HEK293 (cell line): ENCODE results near the gene PLEKHG7.

Experiments used
- BCL11A ChIP-seq: fragments of 450-650 bp; formaldehyde crosslinking; IDR thresholded peaks from 2 replicates; pipeline ENCODE4 v1.5.1; 2016; ENCODE audit warnings: low read depth, missing biosample characterization, missing genetic modification characterization
- FEZF1 ChIP-seq: fragments of 450-650 bp; formaldehyde crosslinking; IDR thresholded peaks from 2 replicates; pipeline ENCODE4 v1.5.1; 2016; ENCODE audit warnings: missing biosample characterization, missing genetic modification characterization
- GLIS1 ChIP-seq: fragments of 450-650 bp; formaldehyde crosslinking; IDR thresholded peaks from 2 replicates; pipeline ENCODE4 v1.5.1; 2016; ENCODE audit warnings: missing biosample characterization, missing genetic modification characterization
- KLF7 ChIP-seq: fragments of 450-650 bp; formaldehyde crosslinking; IDR thresholded peaks from 2 replicates; pipeline ENCODE4 v1.5.1; 2016; ENCODE audit warnings: missing biosample characterization, missing genetic modification characterization, borderline replicate concordance
- REPIN1 ChIP-seq: fragments of 450-650 bp; formaldehyde crosslinking; IDR thresholded peaks from 2 replicates; pipeline ENCODE4 v1.5.1; 2017; ENCODE audit warnings: missing biosample characterization, missing genetic modification characterization, low read depth
- YY1 ChIP-seq: fragments of 450-650 bp; formaldehyde crosslinking; IDR thresholded peaks from 2 replicates; pipeline ENCODE4 v1.5.1; 2018; ENCODE audit warnings: missing biosample characterization, missing genetic modification characterization
- ZBTB1 ChIP-seq: fragments of 450-650 bp; formaldehyde crosslinking; IDR thresholded peaks from 2 replicates; pipeline ENCODE4 v1.5.1; 2016; ENCODE audit warnings: missing biosample characterization, missing genetic modification characterization
- ZBTB20 ChIP-seq: fragments of 450-650 bp; formaldehyde crosslinking; IDR thresholded peaks from 2 replicates; pipeline ENCODE4 v1.5.1; 2016; ENCODE audit warnings: missing biosample characterization, missing genetic modification characterization
- ZFP3 ChIP-seq: fragments of 450-650 bp; formaldehyde crosslinking; IDR thresholded peaks from 2 replicates; pipeline ENCODE4 v1.5.1; 2016; ENCODE audit warnings: low read depth, missing biosample characterization, missing genetic modification characterization
- ZIC2 ChIP-seq: fragments of 450-650 bp; formaldehyde crosslinking; IDR thresholded peaks from 2 replicates; pipeline ENCODE4 v1.5.1; 2016; ENCODE audit warnings: missing biosample characterization, missing genetic modification characterization
- ZNF10 ChIP-seq: fragments of 450-650 bp; formaldehyde crosslinking; IDR thresholded peaks from 2 replicates; pipeline ENCODE4 v1.5.1; 2017; ENCODE audit warnings: missing biosample characterization, missing genetic modification characterization
- ZNF121 ChIP-seq: fragments of 450-650 bp; formaldehyde crosslinking; IDR thresholded peaks from 2 replicates; pipeline ENCODE4 v1.5.1; 2016; ENCODE audit warnings: missing biosample characterization, missing genetic modification characterization
- ZNF133 ChIP-seq: fragments of 450-650 bp; formaldehyde crosslinking; IDR thresholded peaks from 2 replicates; pipeline ENCODE4 v1.5.1; 2016; ENCODE audit warnings: missing biosample characterization, missing genetic modification characterization
- ZNF174 ChIP-seq: fragments of 450-650 bp; formaldehyde crosslinking; IDR thresholded peaks from 2 replicates; pipeline ENCODE4 v1.5.0; 2017; ENCODE audit warnings: missing biosample characterization, mild to moderate bottlenecking, missing genetic modification characterization
- ZNF19 ChIP-seq: fragments of 450-650 bp; formaldehyde crosslinking; IDR thresholded peaks from 2 replicates; pipeline ENCODE4; 2016; ENCODE audit warnings: missing biosample characterization, missing genetic modification characterization, low read depth
- ZNF266 ChIP-seq: fragments of 450-650 bp; formaldehyde crosslinking; IDR thresholded peaks from 2 replicates; pipeline ENCODE4 v1.5.1; 2016; ENCODE audit warnings: missing biosample characterization, missing genetic modification characterization, low read depth
- ZNF302 ChIP-seq: fragments of 450-650 bp; formaldehyde crosslinking; IDR thresholded peaks from 2 replicates; pipeline ENCODE4 v1.5.1; 2016; ENCODE audit warnings: missing biosample characterization, missing genetic modification characterization, low read depth
- ZNF341 ChIP-seq: fragments of 450-650 bp; formaldehyde crosslinking; IDR thresholded peaks from 2 replicates; pipeline ENCODE4; 2016; ENCODE audit warnings: low read depth, missing biosample characterization, missing genetic modification characterization
- ZNF350 ChIP-seq: fragments of 450-650 bp; formaldehyde crosslinking; IDR thresholded peaks from 2 replicates; pipeline ENCODE4 v1.5.0; 2017; ENCODE audit warnings: missing biosample characterization, mild to moderate bottlenecking, missing genetic modification characterization
- ZNF510 ChIP-seq: fragments of 450-650 bp; formaldehyde crosslinking; IDR thresholded peaks from 2 replicates; pipeline ENCODE4 v1.5.1; 2018; ENCODE audit warnings: mild to moderate bottlenecking, missing genetic modification characterization, missing biosample characterization; ENCODE audit not compliant: insufficient replicate concordance
- ZNF549 ChIP-seq: fragments of 450-650 bp; IDR thresholded peaks from 2 replicates; pipeline ENCODE4 v1.5.1; 2018; ENCODE audit warnings: missing biosample characterization, missing genetic modification characterization, mild to moderate bottlenecking, inconsistent platforms, moderate library complexity
- ZNF623 ChIP-seq: fragments of 450-650 bp; formaldehyde crosslinking; IDR thresholded peaks from 2 replicates; pipeline ENCODE4 v1.5.1; 2016; ENCODE audit warnings: missing biosample characterization, missing genetic modification characterization
- ZNF654 ChIP-seq: fragments of 450-650 bp; formaldehyde crosslinking; IDR thresholded peaks from 2 replicates; pipeline ENCODE4 v1.5.1; 2016; ENCODE audit warnings: low read depth, missing biosample characterization, missing genetic modification characterization
- ZNF658 ChIP-seq: fragments of 450-650 bp; formaldehyde crosslinking; IDR thresholded peaks from 2 replicates; pipeline ENCODE4; 2016; ENCODE audit warnings: missing biosample characterization, missing genetic modification characterization
- ZNF747 ChIP-seq: fragments of 450-650 bp; formaldehyde crosslinking; IDR thresholded peaks from 2 replicates; pipeline ENCODE4 v1.5.1; 2016; ENCODE audit warnings: missing biosample characterization, missing genetic modification characterization
- ZNF837 ChIP-seq: fragments of 450-650 bp; formaldehyde crosslinking; IDR thresholded peaks from 2 replicates; pipeline ENCODE4 v1.5.1; 2016; ENCODE audit warnings: missing biosample characterization, missing genetic modification characterization
- ZSCAN30 ChIP-seq: fragments of 450-650 bp; IDR thresholded peaks from 2 replicates; pipeline ENCODE4 v1.5.1; 2018; ENCODE audit warnings: missing biosample characterization, mild to moderate bottlenecking, missing genetic modification characterization, moderate library complexity
- TF ChIP-seq, protein P1 (sequence below): fragments of 450-650 bp; formaldehyde crosslinking; IDR thresholded peaks from 2 replicates; pipeline ENCODE4 v1.5.1; 2016; ENCODE audit warnings: missing biosample characterization, missing genetic modification characterization
- TF ChIP-seq, protein P2 (sequence below): fragments of 450-650 bp; formaldehyde crosslinking; IDR thresholded peaks from 2 replicates; pipeline ENCODE4 v1.5.1; 2016; ENCODE audit warnings: missing biosample characterization, missing genetic modification characterization
- TF ChIP-seq, protein P3 (sequence below): fragments of 450-650 bp; formaldehyde crosslinking; IDR thresholded peaks from 2 replicates; pipeline ENCODE4 v1.5.1; 2016; ENCODE audit warnings: missing biosample characterization, missing genetic modification characterization, low read depth
- TF ChIP-seq, protein P4 (sequence below): fragments of 450-650 bp; formaldehyde crosslinking; IDR thresholded peaks from 2 replicates; pipeline ENCODE4 v1.5.1; 2017; ENCODE audit warnings: missing biosample characterization, missing genetic modification characterization
- TF ChIP-seq, protein P5 (sequence below): fragments of 450-650 bp; formaldehyde crosslinking; IDR thresholded peaks from 2 replicates; pipeline ENCODE4 v1.5.1; 2016; ENCODE audit warnings: missing biosample characterization, missing genetic modification characterization
- TF ChIP-seq, protein P6 (sequence below): fragments of 450-650 bp; formaldehyde crosslinking; IDR thresholded peaks from 2 replicates; pipeline ENCODE4; 2016; ENCODE audit warnings: missing biosample characterization, missing genetic modification characterization

Gene PLEKHG7

DNA sequence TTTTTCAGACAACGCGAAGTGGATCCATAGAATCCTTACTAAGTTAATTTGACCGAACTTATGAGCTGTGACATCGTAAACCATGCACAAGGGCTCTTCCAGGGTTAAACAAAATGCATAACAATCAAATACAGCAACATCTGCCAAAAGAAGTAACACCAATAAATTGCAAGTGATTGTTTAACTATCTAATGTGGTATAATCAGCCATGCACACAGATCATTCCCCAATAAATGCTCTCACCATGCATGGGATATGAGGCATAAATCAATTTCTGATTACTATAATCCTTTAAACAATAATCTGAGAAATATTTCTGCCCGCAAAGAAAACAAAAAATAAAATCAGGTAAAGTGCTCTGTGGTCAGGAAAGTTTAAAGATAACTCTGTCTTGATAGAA is 7.7 kb upstream of the PLEKHG7 start (continued):
- TF ChIP-seq ZNF19 (tag by site-specific recombination) (no peak), ZNF266 (tag by site-specific recombination) (no peak), ZIC2 (tag by site-specific recombination) (no peak), ZBTB1 (tag by site-specific recombination) (no peak), ZNF837 (tag by site-specific recombination) (no peak), ZNF121 (tag by site-specific recombination) (0 out of 2 replicates have a peak, but pooled peaks have one; percentile 10), ZNF302 (tag by site-specific recombination) (no peak), ZNF623 (tag by site-specific recombination) (no peak), ZNF174 (no peak), BCL11A (tag by site-specific recombination) (peak; percentile 48; the same call in 1 of the 2 replicates), ZNF747 (tag by site-specific recombination) (no peak), ZNF350 (0 out of 2 replicates have a peak, but pooled peaks have one; percentile 33), ZNF10 (tag by site-specific recombination) (no peak), ZFP3 (tag by site-specific recombination) (no peak), ZNF549 (no peak), ZBTB20 (no peak), FEZF1 (tag by site-specific recombination) (peak; percentile 86), KLF7 (tag by site-specific recombination) (peak; percentile 34; the same call in 1 of the 2 replicates), ZNF133 (tag by site-specific recombination) (no peak), ZSCAN30 (tag by site-specific recombination) (0 out of 2 replicates have a peak, but pooled peaks have one; percentile 10), GLIS1 (tag by site-specific recombination) (no peak), ZNF654 (no peak), YY1 (tag by site-specific recombination) (no peak), ZNF658 (tag by site-specific recombination) (no peak), ZNF510 (no peak), ZNF341 (peak; percentile 38; the same call in 1 of the 2 replicates), REPIN1 (tag by site-specific recombination) (no peak)
- TF ChIP-seq, protein P1, sequence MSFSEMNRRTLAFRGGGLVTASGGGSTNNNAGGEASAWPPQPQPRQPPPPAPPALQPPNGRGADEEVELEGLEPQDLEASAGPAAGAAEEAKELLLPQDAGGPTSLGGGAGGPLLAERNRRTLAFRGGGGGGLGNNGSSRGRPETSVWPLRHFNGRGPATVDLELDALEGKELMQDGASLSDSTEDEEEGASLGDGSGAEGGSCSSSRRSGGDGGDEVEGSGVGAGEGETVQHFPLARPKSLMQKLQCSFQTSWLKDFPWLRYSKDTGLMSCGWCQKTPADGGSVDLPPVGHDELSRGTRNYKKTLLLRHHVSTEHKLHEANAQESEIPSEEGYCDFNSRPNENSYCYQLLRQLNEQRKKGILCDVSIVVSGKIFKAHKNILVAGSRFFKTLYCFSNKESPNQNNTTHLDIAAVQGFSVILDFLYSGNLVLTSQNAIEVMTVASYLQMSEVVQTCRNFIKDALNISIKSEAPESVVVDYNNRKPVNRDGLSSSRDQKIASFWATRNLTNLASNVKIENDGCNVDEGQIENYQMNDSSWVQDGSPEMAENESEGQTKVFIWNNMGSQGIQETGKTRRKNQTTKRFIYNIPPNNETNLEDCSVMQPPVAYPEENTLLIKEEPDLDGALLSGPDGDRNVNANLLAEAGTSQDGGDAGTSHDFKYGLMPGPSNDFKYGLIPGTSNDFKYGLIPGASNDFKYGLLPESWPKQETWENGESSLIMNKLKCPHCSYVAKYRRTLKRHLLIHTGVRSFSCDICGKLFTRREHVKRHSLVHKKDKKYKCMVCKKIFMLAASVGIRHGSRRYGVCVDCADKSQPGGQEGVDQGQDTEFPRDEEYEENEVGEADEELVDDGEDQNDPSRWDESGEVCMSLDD (tag by site-specific recombination): no peak
- TF ChIP-seq, protein P2, sequence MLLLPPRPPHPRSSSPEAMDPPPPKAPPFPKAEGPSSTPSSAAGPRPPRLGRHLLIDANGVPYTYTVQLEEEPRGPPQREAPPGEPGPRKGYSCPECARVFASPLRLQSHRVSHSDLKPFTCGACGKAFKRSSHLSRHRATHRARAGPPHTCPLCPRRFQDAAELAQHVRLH (tag by site-specific recombination): peak; percentile 21; the same call in 1 of the 2 replicates
- TF ChIP-seq, protein P3, sequence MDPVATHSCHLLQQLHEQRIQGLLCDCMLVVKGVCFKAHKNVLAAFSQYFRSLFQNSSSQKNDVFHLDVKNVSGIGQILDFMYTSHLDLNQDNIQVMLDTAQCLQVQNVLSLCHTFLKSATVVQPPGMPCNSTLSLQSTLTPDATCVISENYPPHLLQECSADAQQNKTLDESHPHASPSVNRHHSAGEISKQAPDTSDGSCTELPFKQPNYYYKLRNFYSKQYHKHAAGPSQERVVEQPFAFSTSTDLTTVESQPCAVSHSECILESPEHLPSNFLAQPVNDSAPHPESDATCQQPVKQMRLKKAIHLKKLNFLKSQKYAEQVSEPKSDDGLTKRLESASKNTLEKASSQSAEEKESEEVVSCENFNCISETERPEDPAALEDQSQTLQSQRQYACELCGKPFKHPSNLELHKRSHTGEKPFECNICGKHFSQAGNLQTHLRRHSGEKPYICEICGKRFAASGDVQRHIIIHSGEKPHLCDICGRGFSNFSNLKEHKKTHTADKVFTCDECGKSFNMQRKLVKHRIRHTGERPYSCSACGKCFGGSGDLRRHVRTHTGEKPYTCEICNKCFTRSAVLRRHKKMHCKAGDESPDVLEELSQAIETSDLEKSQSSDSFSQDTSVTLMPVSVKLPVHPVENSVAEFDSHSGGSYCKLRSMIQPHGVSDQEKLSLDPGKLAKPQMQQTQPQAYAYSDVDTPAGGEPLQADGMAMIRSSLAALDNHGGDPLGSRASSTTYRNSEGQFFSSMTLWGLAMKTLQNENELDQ (tag by site-specific recombination): no peak
- TF ChIP-seq, protein P4, sequence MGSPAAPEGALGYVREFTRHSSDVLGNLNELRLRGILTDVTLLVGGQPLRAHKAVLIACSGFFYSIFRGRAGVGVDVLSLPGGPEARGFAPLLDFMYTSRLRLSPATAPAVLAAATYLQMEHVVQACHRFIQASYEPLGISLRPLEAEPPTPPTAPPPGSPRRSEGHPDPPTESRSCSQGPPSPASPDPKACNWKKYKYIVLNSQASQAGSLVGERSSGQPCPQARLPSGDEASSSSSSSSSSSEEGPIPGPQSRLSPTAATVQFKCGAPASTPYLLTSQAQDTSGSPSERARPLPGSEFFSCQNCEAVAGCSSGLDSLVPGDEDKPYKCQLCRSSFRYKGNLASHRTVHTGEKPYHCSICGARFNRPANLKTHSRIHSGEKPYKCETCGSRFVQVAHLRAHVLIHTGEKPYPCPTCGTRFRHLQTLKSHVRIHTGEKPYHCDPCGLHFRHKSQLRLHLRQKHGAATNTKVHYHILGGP (tag by site-specific recombination): 0 out of 2 replicates have a peak, but pooled peaks have one; percentile 35
- TF ChIP-seq, protein P5, sequence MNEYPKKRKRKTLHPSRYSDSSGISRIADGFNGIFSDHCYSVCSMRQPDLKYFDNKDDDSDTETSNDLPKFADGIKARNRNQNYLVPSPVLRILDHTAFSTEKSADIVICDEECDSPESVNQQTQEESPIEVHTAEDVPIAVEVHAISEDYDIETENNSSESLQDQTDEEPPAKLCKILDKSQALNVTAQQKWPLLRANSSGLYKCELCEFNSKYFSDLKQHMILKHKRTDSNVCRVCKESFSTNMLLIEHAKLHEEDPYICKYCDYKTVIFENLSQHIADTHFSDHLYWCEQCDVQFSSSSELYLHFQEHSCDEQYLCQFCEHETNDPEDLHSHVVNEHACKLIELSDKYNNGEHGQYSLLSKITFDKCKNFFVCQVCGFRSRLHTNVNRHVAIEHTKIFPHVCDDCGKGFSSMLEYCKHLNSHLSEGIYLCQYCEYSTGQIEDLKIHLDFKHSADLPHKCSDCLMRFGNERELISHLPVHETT (tag by site-specific recombination): no peak
- TF ChIP-seq, protein P6, sequence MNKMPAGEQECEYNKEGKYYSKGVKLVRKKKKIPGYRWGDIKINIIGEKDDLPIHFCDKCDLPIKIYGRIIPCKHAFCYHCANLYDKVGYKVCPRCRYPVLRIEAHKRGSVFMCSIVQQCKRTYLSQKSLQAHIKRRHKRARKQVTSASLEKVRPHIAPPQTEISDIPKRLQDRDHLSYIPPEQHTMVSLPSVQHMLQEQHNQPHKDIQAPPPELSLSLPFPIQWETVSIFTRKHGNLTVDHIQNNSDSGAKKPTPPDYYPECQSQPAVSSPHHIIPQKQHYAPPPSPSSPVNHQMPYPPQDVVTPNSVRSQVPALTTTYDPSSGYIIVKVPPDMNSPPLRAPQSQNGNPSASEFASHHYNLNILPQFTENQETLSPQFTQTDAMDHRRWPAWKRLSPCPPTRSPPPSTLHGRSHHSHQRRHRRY (tag by site-specific recombination): no peak
